Body of pancreas (tissue), 4 donors: Measurements from ENCODE around the gene KCNC1.

Experiments
- CTCF ChIP-seq, 7 experiments: fragments of 450-650 bp in 4 of 7; fragments of 200-600 bp in 3 of 7; sonication (generic) in 3 of 7; IDR thresholded peaks; one replicate each; pipeline ENCODE4 v1.5.1; 2016 to 2019; ENCODE audit warnings: antibody characterized with exemption in 7 of 7
- POLR2A ChIP-seq, 3 donors: fragments of 450-650 bp; IDR thresholded peaks; one replicate each; pipeline ENCODE4 v1.6.1; 2016; ENCODE audit warnings: antibody characterized with exemption in 3 of 3, mild to moderate bottlenecking in 2 of 3

- TF ChIP-seq CTCF (IDR thresholded peaks at IDR 0.05), result no peak
- TF ChIP-seq POLR2A (IDR thresholded peaks at IDR 0.05), result no peak
Measured at GRCh38 chr11:17719028-17719937, 15.3 kb upstream of the KCNC1 start, which contains the start of gene MYOD1.
